Medulla oblongata (tissue), 1 donor: ENCODE data around the gene BAIAP2L1.
A peak's percentile ranks its signal among the peaks of the same experiment; 100 is the strongest.

ENCODE experiments used
- DNase-seq: peaks from one replicate; pipeline ENCODE4 v3.0.0-alpha.2; 2015; ENCODE audit errors: extremely low spot score

The BAIAP2L1 gene

GRCh38 chr7:98293746-98294145 is 107.1 kb downstream of the BAIAP2L1 start:
- DNase-seq: no peak

DNA sequence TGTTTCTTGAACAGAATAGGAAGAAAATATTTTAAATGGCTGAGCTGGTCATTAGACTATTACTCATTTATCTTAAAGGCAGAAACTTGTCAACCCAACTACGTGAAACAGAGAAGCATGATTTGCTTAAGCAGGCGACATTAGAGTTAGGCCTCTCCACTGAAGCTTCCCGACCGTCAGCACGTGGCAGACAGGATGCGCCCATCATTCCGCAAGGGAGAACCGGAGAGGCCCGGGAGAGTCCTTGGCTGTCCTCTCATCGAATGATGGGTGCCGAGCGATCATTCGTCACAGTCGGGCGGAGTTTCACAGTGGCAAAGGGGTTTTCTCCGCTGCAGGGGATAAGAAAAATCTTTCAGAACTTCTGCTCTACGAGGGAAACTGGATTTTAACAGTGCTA is 107.6 kb downstream of the BAIAP2L1 start:
- DNase-seq: no peak

GRCh38 chr7:98291717-98292116 is 109.2 kb downstream of the BAIAP2L1 start:
- no peak for DNase-seq

GRCh38 chr7:98289333-98289875 is 111.5 kb downstream of the BAIAP2L1 start:
- DNase-seq: no peak

- no peak for DNase-seq
Observed at GRCh38 chr7:98288064-98288823, 112.6 kb downstream of the BAIAP2L1 start.

DNA sequence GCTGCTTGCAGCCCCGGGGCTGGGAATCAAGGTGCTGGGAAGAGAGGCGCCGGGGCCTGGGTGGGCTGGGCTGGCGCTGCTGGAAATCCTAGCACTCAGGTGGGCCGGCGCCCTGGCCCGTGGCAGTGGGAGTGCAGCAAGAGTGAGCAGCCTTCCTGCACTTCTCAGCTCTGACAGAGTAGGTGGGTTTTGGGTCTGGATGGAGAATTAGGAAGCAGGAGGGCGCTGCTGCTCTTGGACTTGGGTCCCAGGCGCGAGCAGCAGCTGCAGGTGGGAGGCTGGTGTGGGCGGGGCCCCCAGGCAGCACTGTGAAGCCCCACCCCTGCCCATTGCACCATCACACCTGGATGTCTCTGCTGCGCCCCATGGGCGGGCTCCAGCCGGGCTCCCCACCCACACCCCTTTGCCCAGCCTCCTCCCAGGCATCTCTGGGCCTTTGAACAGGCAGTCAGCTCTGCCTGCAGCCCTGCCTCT is 113.4 kb downstream of the BAIAP2L1 start:
- no peak for DNase-seq

- no peak for DNase-seq
Observed at GRCh38 chr7:98286701-98287485, 114.0 kb downstream of the BAIAP2L1 start.

DNA sequence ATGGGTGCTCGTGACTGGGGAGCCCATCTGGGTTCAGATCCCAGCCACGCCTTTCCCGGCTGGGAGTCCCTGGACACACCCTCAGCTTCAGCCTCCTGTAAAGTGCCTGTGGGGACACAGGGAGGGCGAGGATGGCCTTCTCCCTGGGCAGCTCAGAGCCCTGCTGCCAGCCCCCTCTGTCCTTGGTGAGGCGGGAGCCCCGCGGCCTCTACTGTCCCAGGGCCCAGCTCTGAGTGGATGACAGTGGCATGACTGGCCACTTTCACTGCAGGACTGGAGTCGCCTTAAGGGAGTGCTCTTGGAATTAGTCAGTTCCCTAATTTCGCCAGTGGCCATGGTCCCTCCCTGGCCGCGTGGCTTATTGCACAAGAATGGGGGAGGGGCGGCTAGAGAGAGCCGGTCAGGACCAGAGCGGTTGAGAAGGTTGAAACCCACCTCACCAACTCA is 114.8 kb downstream of the BAIAP2L1 start:
- peak; percentile 70 for DNase-seq

- DNase-seq: no peak
Observed at GRCh38 chr7:98285157-98286092, 115.5 kb downstream of the BAIAP2L1 start.

DNA sequence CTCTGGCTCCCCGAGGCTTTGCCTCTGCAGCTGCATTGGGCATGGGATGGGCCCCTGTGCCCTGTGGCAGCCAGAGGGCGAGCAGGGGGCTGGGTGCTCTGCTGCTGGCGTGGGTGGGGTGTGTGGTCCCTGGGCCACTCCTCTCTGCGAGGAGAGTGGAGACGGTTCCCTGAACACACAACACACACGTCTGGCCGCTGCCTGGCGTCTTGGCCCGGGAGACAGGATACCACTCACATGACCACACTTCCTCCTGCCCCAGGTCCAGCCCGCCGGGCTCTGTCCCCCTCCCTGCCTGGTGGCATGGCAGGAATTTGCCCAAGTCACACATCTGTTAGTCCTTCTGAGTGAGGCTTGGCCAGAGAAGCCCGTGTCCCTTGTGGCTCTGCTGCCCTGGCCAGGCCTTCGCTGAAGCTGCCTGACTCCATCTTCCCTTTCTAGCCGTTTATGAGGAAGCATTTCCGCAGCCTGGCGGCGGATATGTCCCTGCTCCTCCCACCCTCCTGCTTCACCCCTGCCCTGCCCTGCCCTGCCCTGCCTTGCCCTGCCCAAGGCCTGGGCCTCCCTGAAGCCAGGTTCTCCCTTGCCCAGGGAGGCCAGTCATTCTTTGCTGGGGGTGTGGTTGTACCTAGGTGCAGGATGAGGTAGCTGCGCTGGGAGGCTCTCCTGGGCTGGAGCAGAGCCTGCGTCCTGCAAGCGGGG is 116.4 kb downstream of the BAIAP2L1 start:
- DNase-seq: peak; percentile 77

DNA sequence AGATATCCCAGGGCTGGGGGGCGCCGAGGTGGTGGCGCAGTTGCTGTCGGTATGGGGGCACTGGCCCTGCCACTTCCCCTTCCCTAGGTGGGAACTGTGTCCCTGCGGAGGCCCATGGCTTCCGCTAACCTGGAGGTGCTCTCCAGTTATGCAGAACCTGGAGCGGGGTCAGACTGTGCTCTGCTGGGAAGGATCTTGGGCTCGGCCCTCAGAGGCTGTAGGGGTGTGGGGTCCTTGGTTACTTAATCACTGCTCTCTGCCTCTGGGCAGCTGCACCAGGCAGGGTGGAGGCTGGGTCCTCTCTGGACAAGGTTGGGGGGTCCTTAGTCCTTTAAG is 117.0 kb downstream of the BAIAP2L1 start:
- DNase-seq: no peak

GRCh38 chr7:98283127-98283886 is 117.6 kb downstream of the BAIAP2L1 start:
- DNase-seq: peak; percentile 80

DNA sequence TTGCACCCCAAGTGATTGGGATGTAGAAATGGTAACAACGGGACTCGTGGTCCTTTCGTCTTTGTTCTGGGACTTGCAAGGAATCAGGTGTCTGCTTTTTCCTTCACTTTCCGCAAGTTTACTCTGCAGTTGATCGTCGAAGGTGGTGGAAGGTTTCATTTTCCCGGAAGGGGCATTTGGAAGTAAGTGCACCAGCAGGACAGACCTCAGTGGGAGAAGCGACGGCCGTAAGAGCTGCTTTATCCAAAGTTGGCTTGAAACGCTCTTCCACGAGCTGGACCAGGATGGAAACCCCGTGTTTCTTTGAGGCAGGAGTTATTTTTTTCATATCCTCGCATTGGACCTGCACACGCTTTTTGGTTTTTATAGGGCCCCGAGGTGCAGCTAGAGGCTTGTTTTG is 118.2 kb downstream of the BAIAP2L1 start:
- DNase-seq: peak; percentile 29

DNA sequence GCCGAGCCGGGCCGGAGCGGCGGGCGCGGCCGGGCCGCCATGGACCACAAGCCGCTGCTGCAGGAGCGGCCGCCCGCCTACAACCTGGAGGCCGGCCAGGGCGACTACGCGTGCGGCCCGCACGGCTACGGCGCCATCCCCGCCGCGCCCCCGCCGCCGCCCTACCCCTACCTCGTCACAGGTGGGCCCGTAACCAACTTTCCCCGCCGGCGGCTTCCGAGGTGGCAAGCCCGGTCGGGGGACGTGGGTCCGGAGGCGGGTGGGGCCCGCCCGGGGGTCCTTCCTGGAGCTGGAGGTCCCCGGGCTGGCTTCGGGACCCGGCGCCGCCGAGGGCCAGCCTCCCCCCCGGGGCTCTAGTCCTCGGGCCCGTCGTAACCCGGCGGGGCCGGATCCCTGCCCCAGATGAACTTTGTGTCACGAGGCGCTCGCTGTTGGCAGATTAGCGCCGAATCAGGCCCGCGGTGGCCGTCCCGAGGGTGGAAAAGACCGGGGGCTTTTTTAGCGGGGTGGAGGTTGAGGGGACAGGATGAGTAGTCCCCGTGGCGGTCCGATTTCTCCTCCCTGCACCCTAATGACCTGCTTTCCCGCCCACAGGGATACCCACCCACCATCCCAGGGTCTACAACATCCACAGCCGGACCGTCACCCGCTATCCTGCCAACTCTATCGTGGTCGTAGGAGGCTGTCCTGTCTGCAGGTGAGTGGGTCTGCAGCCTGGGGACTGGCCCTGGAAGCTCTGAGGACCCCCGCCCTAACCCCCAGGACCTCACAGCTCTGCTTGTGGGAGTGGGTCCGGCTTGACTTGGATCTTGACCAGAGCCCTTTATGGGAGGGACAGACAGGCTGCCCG is 118.9 kb downstream of the BAIAP2L1 start:
- DNase-seq: peak; percentile 51

DNA sequence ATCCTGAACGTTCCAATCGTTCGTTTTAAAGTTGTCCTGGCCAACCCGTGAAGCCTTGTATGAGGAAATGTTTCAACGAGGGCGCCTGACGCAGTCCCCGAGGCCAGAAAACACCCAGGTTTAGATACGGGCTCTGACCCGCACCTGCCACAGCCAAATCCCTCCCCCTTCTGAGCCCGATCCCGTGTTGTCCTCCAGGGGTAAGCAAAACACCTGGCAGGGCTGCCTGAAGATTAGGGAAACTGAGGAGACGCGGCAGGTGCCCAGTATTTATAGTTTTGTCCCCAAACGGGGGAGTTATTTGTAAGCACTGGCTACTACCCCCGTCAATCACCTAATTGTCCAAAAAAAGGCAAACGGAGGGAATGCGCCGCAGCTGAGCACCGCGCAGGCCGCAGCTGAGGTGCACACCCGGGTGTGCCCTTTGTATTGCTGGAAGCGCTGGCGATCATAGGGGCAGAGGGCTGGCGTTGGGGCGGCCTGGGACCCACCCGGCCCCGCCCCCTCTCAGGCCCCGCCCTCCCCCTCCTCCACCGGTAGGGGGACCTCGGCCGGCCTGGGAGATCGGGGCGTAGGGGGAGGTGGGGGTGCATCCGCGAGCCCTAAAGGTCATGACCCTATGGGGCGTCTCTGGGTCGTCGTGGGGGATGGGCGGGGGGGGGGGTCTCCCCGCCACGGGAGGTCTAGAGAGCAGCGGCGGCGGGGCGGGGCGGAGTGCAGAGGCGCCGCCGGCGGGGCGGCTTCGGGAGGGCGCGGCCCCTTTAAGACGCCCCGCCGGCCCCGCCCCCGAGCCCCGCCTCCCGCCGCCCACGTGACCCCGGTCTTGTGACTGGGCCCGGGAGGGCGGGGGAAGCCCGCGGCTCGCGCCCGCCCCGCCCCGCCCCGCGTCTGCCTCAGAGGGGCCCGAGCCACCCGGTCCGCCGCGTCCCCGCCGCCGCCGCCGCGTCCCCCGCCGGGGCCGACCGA is 119.8 kb downstream of the BAIAP2L1 start, which contains the start of gene BRI3:
Gene BRI3 (plus strand): TSS at position 896 of the 966 bp plus-strand sequence. CDS start 110 bp downstream, outside the sequence.
- peak; percentile 90 for DNase-seq

GRCh38 chr7:98280296-98280695 is 120.6 kb downstream of the BAIAP2L1 start:
- DNase-seq: no peak

DNA sequence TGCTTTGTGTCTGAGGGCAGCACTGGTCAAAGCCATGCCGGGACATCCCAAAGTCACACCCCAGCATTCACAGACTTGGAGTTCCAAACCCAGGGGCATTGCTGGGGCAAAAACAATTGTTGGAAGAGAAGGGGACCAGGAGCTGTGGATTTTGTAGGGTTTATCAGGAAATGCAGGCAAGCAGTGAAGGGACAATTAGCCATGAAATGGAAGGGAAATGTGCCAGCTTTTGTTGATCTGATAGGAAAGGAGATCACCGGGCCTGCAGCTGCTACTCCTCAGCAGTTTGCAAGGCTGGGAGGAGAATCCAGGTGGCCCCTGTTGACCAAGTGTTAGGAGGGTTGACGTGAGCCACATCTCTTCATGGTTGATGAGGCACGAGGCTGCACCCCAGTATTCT is 122.0 kb downstream of the BAIAP2L1 start:
- DNase-seq: no peak

DNA sequence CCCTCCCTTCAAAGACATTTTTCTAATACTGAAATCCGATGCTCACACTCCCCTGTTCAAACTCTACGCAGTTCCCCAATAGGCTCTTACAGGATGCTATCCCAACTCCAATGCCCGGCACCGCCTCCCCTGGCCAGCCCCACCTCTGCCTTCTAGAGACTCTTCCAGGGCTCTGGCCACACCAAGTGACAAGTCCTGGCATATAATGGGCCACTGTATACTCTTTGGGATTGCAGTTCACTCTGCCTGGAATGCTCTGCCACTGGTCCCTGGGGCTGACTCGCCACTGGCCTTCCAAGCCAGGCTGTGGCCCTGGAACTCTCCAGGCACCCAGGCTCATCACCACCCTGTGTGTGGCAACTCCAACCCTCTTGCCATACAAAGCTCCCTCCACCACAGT is 122.5 kb downstream of the BAIAP2L1 start:
- no peak for DNase-seq
